Left lung (tissue), 10 donors: ENCODE data around the gene CRYBB2. TPM values are rescaled to one million over a fixed set of nuclear protein-coding genes. Genes with fewer than 3 reads are reported as not detected.

Experiments
- ATAC-seq: fragments of 200-7000 bp; cut with Tn5 transposase; one replicate; pipeline ENCODE4 v1.9.1; 2020; ENCODE audit warnings: moderate library complexity
- DNase-seq, 4 donors: peaks; one replicate each; pipeline ENCODE4 v3.0.0-alpha.2; 2013 to 2020
- H3K27ac ChIP-seq, 2 donors: fragments of 200-600 bp; sonication (generic) in 1 of 2; one replicate each; pipeline versions ENCODE4 v1.5.0 to v1.8.0; 2020 to 2021
- H3K27me3 ChIP-seq, 2 donors: fragments of 200-600 bp; sonication (generic) in 1 of 2; one replicate each; pipeline versions ENCODE4 v1.5.0 to v1.8.0; 2020 to 2021
- H3K36me3 ChIP-seq, 2 donors: fragments of 200-600 bp; sonication (generic) in 1 of 2; one replicate each; pipeline versions ENCODE4 v1.5.0 to v1.8.0; 2020 to 2021
- H3K4me1 ChIP-seq, 2 donors: fragments of 200-600 bp; one replicate each; pipeline ENCODE4 v1.8.0; 2021
- H3K4me3 ChIP-seq, 2 donors: fragments of 200-600 bp; sonication (generic) in 1 of 2; one replicate each; pipeline versions ENCODE4 v1.5.0 to v1.8.0; 2020 to 2021; ENCODE audit warnings: mild to moderate bottlenecking in 1 of 2
- H3K9me3 ChIP-seq, 2 donors: fragments of 200-600 bp; sonication (generic) in 1 of 2; one replicate each; pipeline versions ENCODE4 v1.5.0 to v1.8.0; 2020 to 2021
- CTCF ChIP-seq, 2 donors: fragments of 200-600 bp; sonication (generic) in 1 of 2; IDR thresholded peaks; one replicate each; pipeline versions ENCODE4 v1.5.0 to v1.8.0; 2021; ENCODE audit warnings: antibody characterized with exemption in 2 of 2
- intact Hi-C, 2 donors: fragments of 100-400 bp; cut with DNase I; formaldehyde crosslinking; loops; one replicate each; pipeline versions ENCODE4 v1.11.2 to v1.14.2; 2022
- polyA plus RNA-seq, 6 donors: library from polyadenylated mRNA; unstranded; fragments of 120-200 nt; gene quantifications; one replicate each; pipeline ENCODE4 v1.2.1, GENCODE V29; 2013; ENCODE audit not compliant: insufficient read length in 6 of 6
- total RNA-seq, 2 donors: library from RNA; stranded (reverse); fragmentation: NEBNext Ultra II Directional; extraction: Animal tissue kit (Norgen Biotek cat#: 25700); gene quantifications; one replicate each; pipeline ENCODE4 v1.2.1, GENCODE V29; 2021
- donor health status: DM: no; HTN: yes; CAD: no.
- donor health status: DM: no; HTN: no; CAD: no.

Gene CRYBB2
- total and polyA plus RNA-seq, 8 donors = 0.29 to 1.3 (median 0.74) TPM; not detected in 2

DNA sequence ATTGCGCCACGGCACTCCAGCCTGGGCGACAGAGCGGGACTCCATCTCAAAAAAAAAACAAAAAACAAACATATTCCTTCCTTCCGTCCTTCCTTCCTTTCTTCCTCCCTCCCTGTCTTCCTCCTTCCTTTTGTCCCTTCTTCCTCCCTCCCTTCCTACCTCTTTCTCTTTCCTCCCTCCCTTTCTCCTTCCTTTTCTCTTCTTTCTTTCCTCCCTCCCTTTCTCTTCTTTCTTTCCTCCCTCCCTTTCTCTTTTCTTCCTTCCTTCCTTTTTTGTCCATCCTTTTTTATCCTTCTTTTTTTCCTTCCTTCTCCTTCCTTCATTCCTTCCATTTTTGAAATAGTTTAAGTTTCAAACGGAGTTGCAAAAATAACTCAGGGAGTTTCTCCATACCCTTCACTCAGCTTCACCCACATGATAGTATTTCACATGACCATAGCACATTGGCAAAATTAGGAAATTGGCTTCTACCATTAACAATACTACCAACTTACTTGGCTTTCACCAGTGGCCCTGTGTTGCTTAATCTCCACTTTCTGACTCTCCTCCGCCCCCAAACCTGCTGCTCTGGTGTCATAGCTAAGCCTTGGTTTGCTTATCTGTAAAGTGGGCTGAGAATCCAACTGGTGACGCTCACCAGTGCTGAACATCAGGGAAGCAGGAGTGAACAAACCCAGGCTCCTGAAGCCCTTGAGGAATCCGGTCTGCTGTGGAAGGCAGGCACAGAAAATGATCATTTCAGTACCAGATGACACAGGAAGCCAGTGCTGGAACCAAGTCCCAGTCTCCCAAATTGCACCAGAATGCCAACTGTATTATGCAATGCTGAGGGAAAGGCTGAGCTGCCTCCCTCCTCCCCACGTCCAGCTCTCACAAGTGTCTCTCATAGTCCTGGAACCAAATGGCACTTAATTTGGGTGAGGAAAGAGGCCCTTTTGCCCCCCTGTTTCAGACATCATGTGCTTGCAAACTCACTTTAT lies 37.0 kb upstream of the CRYBB2 start:
- TF ChIP-seq CTCF (IDR thresholded peaks at IDR 0.05) = no peak
- Histone ChIP-seq H3K36me3 (peaks cover 0 to 52% of the 10 kb centered on the region in 2 donors), H3K9me3 (peaks cover 0 to 8% of the 10 kb centered on the region in 2 donors), H3K4me3 (no peak overlapping the region), H3K27me3 (no peaks in the 10 kb centered on the region), H3K27ac (peak overlapping the region in 1 of 2 donors; percentile 13), H3K4me1 (peaks cover 0 to 5% of the 10 kb centered on the region in 2 donors)
- DNase-seq (no peak), ATAC-seq (peak; percentile 70)
- intact Hi-C loops = no loop called here

- DNase-seq = no peak
Measured at GRCh38 chr22:25183949-25184619, 35.4 kb upstream of the CRYBB2 start.

GRCh38 chr22:25186140-25186539 lies 33.3 kb upstream of the CRYBB2 start:
- Histone ChIP-seq H3K36me3 (peaks cover 0 to 36% of the 10 kb centered on the region in 2 donors), H3K4me1 (peaks cover 0 to 5% of the 10 kb centered on the region in 2 donors), H3K4me3 (no peak overlapping the region), H3K9me3 (no peaks in the 10 kb centered on the region), H3K27ac (no peak overlapping the region), H3K27me3 (no peaks in the 10 kb centered on the region)
- TF ChIP-seq CTCF (IDR thresholded peaks at IDR 0.05) = no peak
- intact Hi-C loops = no loop called here
- no peak for ATAC-seq
- no peak for DNase-seq

More at GRCh38 chr22:25183949-25184619, 35.4 kb upstream of the CRYBB2 start:
- Histone ChIP-seq H3K9me3 (peaks cover 0 to 8% of the 10 kb centered on the region in 2 donors), H3K36me3 (peaks cover 0 to 41% of the 10 kb centered on the region in 2 donors), H3K27ac (no peak overlapping the region), H3K27me3 (no peaks in the 10 kb centered on the region), H3K4me3 (no peak overlapping the region), H3K4me1 (peaks cover 0 to 5% of the 10 kb centered on the region in 2 donors)
- no peak for TF ChIP-seq CTCF (IDR thresholded peaks at IDR 0.05)
- intact Hi-C loops = no loop called here
- no peak for ATAC-seq

GRCh38 chr22:25187469-25187868 lies 32.0 kb upstream of the CRYBB2 start:
- TF ChIP-seq CTCF (IDR thresholded peaks at IDR 0.05) = no peak
- Histone ChIP-seq H3K27me3 (no peaks in the 10 kb centered on the region), H3K36me3 (peaks cover 0 to 39% of the 10 kb centered on the region in 2 donors), H3K27ac (no peak overlapping the region), H3K9me3 (no peaks in the 10 kb centered on the region), H3K4me1 (peaks cover 0 to 4% of the 10 kb centered on the region in 2 donors), H3K4me3 (no peak overlapping the region)
- DNase-seq (no peak), ATAC-seq (no peak)
- intact Hi-C loops = no loop called here

DNA sequence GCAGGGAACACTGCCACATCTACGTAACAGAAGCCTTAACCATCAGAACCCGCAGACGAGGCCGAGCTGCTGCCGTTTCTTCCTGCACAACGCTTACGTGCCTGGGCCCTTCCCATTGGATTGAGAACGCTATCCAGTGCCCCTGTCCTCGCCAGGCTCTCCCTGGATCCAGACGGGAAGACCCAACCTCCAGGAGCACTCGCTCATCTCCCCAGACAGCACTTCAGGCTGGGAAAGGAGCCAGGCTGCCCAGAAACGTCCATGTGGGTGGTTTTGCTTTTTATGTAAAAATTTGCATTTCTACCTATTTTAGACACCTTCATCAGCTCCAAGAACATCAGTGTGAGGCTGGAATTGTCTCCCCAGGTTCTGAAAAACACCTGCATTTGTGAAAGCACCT lies 27.0 kb upstream of the CRYBB2 start:
- no peak overlapping the region for H3K4me3 ChIP-seq
- H3K27ac ChIP-seq = no peak overlapping the region
- H3K9me3 ChIP-seq = no peaks in the 10 kb centered on the region
- intact Hi-C loops = no loop called here
- peaks cover 0 to 46% of the 10 kb centered on the region in 2 donors for H3K36me3 ChIP-seq
- no peaks in the 10 kb centered on the region for H3K4me1 ChIP-seq
- DNase-seq = no peak
- no peak for TF ChIP-seq CTCF (IDR thresholded peaks at IDR 0.05)
- no peaks in the 10 kb centered on the region for H3K27me3 ChIP-seq
- ATAC-seq = no peak
